GM18505 (cell line): ENCODE measurements around the gene COG6.

ENCODE experiments used
- ATAC-seq: cut with Tn5 transposase; IDR thresholded peaks from one replicate; pipeline ENCODE4 v1.9.1; 2021; ENCODE audit not compliant: unreplicated experiment
- POLR2A ChIP-seq: IDR thresholded peaks from 4 replicates; pipeline ENCODE4 v1.6.1; 2011; ENCODE audit warnings: borderline replicate concordance; ENCODE audit not compliant: insufficient read depth, insufficient read length; ENCODE audit errors: extremely low read depth

The COG6 gene

DNA sequence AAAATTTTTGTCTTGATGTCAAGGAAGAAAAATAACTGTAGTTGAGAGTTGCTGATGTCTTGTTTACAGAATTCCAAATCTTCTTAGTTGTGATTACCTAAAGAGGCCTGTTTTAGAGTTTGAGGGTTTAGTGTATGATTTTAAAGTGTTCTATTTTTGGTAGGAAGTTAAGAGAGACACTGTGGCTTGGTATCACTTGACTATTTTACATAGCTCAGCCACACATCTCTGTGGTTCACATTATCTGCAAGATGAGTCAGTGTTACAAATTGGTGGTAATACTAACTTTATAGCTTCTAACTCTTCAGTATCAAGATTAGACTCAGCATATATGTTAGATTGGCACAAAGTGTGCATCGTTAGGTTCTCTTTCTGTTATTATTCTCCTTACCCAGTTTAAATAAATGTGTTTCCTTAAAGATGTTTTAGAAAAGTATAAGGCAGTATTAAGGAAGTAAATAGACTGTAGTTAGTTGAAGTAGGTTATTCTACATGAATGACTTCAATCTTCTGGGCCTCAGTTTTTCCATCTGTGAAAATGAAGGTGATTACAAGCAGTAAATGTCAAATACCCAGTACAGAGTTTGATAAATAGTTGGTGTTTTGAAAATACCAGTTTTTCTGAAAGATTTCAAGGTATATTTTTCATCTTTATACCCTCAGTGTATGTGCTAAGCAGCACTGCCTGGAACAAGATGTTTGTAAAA is 33.4 kb downstream of the COG6 start:
- TF ChIP-seq POLR2A: no peak
- peak; percentile 70 for ATAC-seq

DNA sequence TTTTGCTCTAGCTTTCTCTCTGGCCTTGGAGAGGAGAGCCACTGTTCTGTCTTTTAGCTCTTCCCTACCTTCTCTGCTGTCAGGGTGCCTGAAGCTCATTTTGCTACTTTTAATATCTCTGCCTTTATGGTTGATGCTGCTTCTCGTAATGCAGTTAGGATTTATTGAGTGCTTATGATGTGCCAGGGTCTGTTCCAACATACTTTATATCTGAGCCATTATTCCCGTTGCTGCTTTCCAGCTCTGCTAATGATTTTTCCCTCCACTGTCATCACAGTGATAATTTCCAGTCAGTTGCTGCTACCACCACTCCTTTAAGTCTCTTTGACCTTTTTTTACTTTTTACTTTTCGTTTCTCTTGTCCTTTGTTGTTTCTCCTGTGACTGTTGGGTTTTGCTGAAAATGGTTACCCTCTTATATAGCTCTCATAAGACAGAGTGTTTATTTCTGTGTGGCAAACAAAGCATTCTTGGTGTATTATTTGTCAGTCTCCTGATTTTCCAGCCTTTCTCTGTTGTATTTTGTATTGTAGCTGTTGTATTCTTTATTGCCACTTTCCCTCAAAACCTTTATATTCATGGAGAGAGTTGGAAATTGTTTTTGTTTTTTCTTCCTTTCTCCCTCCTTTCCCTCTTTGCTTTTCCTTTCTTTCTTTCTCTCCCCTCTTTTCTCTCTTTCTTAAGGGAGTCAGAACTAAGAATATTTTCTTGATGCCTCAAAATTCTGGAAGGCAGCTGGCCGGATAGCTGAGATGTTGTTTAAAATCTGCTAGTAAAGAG is 37.4 kb downstream of the COG6 start:
- ATAC-seq: no peak
- no peak for TF ChIP-seq POLR2A

DNA sequence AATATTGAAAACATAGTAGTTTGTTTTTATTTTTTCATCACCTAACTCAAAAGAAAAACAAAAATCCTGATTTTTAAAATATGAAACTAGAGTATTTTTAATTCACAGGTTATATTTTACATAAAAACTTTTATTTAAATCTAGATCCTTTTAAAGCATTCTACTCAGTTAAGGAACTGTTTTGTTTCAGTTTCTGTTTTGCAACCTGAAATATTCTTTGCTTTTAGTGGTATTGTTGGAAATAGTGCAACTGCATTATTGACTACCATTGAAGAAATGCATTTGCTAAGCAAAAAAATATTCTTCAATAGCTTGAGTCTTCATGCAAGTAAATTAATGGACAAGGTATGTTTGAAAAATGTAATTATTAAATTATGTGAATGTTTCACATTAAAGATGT is 43.8 kb downstream of the COG6 start:
- ATAC-seq: no peak

DNA sequence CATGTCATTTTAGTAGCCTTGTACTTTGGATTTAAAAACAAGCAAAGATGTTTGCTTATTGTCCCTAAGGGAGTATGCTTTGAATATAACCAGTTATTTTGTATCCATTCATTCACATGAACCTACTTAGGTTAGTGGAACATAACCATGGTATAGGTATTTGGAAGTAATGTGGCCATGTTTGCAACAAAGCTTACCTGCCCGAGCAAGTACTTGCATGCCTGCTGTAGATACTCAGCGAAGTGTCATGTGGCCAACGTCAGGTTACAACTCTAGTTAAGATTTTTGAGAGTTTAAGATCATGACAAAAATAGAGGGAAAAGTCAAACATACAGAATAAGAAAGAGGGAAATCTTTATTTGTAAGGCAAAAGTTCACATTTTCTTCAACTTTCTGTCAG is 57.2 kb downstream of the COG6 start:
- no peak for TF ChIP-seq POLR2A
- no peak for ATAC-seq

More for the DNA sequence above, 43.8 kb downstream of the COG6 start:
- TF ChIP-seq POLR2A: no peak

DNA sequence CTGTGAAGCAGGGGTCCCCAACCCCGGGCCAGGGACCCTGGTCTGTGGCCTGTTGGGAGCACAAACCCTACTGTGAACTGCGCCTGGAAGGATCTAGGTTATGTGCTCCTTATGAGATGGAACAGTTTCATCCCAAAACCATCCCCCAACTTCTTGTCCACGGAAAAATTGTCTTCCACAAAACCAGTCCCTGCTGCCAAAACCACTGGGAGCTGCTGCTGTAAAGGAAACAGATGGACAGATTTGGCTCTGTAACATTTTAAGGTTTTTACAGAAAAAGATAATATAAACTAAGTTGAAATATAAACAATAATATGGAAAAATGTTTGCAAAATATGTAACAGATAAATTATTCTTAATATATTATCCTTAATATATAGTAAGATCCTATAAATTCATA is 73.7 kb downstream of the COG6 start:
- no peak for ATAC-seq
- no peak for TF ChIP-seq POLR2A

DNA sequence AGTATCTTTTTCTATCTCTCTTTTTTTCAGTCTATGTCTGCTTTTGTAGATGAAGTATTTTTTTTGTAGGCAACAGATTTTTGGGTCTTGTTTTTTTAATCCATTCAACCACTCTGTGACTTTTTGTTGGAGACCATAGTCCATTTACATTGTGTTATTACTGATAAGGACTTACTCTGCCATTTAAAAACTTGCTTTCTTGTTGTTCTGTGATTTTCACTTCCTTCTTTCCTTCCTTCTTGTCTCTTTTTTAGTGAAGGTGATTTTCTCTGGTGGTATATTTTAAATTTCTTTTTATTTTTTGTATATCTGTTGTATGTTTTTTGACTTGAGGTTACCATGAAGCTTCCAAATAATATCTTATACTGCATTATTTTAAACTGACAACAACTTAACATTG is 79.5 kb downstream of the COG6 start:
- no peak for ATAC-seq
- no peak for TF ChIP-seq POLR2A

DNA sequence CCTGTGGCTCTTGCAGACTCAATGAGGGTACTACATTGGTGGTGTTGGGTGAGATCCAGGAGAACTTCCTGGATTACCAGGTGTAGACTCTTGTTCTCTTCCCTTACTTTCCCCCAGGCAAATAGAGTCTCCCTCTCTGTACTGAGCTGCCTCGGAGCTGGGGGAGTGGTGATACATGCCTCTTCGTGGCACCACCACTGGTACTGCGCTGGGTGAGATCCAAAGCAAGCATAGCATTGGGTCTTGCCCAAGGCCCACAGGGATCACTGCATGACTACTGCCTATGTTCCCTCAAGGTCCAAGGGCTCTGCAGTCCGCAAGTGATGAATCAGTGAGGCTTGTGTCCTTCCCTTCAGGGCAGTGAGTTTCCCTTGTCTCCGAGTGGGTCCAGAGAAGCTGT is 81.6 kb downstream of the COG6 start:
- TF ChIP-seq POLR2A: no peak
- ATAC-seq: no peak

DNA sequence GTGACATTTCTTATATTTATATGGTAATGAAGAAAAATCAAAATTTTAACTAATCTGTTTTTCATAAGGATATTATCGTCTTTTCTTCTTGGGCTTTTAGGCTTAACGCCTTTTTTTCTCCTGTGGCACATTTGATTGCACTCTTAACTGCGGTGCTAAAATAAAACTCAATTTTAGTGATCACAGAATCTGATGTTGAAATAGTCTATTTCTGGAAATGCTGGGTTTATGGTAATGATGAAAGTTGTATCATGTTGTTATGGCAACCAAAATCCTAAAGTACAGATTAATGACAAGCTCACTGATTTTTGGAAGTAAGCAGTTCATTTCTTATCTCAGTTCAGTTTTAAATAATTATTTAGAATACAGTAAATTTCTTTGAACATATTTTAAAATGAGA is 85.3 kb downstream of the COG6 start:
- ATAC-seq: no peak
- TF ChIP-seq POLR2A: no peak

DNA sequence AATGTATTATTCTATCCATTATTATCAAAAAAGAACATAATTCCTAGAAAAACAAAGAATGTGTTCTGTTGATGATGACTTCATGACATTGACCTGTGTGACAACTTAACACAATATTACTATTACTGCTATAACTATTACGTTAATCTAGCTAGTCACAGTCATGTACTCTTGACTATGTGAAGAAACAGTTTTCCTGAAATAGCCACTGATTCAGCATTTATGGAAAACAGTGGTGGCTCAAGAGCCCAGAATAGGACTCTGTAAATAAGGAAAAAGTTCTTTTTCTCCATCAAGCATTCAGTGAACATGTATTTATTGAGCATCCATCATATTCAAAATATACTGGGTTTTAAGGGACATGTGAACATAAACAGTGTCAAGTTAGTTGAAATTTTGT is 93.5 kb downstream of the COG6 start:
- no peak for ATAC-seq
- TF ChIP-seq POLR2A: no peak

DNA sequence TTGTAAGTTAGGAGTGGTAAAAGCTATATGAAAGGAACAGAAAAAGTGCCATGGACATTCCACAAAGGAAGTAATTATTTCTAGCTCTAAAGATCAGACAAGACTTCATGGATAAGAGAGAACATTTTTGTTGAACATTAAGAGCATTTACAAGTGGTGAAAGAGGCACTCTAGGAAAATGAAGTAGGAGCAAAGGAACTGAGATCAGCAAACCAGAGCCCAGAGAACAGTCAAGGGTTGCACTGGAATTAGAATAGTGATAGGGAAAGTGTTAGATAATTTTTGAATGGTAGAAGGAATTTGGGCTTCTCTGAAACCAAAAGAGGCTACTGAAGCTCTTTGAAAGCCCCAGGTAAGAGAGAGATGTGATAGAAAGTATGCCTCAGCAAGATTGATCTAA is 94.1 kb downstream of the COG6 start:
- no peak for ATAC-seq
- TF ChIP-seq POLR2A: no peak

DNA sequence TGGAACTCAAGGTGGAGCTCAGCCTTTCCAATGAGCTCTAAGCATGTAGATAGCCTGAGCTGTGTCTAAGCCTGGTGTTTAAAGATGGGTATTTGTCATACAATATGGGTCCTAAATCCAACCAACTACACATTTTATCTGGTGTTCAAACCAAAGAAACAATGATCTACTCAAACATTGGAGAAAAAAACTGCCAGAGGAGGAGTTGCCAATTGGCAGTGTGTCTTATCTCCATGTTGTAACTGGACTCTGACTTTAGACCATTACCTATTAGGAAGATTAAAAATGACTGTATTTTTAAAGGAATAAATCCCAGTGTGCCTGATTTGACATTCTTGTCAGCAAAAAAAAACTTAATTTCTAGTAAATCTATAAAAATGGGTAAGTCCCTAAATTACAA is 96.3 kb downstream of the COG6 start:
- no peak for ATAC-seq
- TF ChIP-seq POLR2A: no peak

DNA sequence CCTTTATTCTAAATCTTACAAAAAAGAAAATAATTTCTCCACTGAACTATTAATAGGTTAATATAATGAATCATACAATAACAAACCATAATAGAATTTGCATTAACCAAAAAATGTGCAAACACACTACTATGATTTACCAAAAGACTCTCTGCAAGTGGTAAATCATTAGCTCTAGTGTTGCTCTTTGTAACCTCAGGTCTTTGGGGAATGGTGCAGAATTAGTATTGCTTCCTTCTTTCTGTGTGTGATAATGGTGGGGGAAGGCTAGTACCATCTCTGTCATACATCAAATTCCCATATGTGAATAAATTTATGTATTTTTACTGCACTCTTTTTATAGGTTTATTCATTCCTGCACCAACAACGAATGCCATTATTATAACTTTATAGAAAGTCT is 105.1 kb downstream of the COG6 start:
- TF ChIP-seq POLR2A: no peak
- peak; percentile 92 for ATAC-seq

DNA sequence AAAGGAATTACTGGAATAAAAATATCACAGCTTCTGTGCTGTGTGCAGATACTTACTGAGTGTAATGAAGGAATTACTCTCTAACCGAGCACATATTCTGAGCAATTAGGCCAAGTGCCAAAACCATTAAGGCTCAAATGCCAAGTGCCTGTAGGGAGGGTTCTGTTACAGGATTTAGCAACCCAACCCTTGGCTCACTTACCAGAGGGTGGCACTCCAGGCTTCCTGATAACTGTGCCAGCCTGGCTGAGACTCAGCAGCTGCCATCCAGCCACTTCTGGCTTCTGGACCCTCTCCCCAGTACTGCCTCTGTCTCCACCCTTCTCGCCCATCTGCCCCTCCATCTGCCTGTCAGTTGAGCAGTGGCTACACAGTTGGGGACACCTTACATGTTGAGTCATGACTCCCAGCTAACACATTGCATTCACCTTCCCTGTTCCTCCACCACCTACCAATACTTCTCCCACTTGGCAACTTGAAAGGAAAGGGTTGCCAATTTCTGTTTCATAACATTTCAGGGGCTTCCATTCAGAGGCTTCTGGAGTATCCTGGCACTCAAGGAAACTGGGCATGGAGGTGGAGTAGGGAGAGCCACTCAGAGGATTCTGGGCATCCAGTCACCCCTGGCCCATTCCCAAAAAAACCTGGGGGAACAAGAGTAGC is 110.5 kb downstream of the COG6 start:
- TF ChIP-seq POLR2A: no peak
- no peak for ATAC-seq
